ENCODE measurements around the gene GNL3L. TPM values are rescaled to one million over a fixed set of nuclear protein-coding genes. Genes with fewer than 3 reads are reported as not detected.
"Not testable (repeated sequence)": the region's sequence is repeated elsewhere in the genome, so short reads cannot be mapped to it uniquely, and the experiment has no call there.

GNL3L gene
- total RNA-seq, 4 donors from 2014 or later: 8.5 to 39.6 (median 34.5) TPM

DNA sequence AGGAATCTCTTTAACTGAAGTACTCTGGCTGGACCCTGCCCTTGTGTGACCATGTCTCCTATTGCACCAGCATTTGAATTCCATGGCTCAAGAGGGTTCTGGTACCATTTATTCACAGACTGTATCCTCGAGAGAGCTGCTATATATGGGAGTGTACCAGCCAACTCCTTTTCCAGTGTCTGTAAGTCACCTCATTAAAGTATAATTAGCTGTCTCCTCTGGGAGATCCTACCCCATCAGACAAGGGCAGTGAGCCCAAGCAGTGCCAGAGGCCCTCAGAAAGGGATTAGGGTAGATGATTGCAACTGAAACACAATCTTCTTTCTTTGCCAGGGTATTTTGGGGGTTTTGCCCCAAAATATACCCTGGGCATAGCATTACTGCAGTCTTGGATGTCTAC, 31.6 kb downstream of the GNL3L start:
- Histone ChIP-seq H3K4me1 (no peaks in the 10 kb centered on the region), H3K9me3 (no peaks in the 10 kb centered on the region), H3K27ac (no peak overlapping the region), H3K27me3 (no peaks in the 10 kb centered on the region), H3K4me3 (no peak overlapping the region), H3K36me3 (no peaks in the 10 kb centered on the region)
- no peak for DNase-seq
- TF ChIP-seq, protein P1, sequence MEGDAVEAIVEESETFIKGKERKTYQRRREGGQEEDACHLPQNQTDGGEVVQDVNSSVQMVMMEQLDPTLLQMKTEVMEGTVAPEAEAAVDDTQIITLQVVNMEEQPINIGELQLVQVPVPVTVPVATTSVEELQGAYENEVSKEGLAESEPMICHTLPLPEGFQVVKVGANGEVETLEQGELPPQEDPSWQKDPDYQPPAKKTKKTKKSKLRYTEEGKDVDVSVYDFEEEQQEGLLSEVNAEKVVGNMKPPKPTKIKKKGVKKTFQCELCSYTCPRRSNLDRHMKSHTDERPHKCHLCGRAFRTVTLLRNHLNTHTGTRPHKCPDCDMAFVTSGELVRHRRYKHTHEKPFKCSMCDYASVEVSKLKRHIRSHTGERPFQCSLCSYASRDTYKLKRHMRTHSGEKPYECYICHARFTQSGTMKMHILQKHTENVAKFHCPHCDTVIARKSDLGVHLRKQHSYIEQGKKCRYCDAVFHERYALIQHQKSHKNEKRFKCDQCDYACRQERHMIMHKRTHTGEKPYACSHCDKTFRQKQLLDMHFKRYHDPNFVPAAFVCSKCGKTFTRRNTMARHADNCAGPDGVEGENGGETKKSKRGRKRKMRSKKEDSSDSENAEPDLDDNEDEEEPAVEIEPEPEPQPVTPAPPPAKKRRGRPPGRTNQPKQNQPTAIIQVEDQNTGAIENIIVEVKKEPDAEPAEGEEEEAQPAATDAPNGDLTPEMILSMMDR (IDR thresholded peaks at IDR 0.05): no peak
- no peak for TF ChIP-seq POLR2A (IDR thresholded peaks at IDR 0.05)
- intact Hi-C loops (cut with DNase I; ENCODE audit: low total_unique reads): no loop called here

DNA sequence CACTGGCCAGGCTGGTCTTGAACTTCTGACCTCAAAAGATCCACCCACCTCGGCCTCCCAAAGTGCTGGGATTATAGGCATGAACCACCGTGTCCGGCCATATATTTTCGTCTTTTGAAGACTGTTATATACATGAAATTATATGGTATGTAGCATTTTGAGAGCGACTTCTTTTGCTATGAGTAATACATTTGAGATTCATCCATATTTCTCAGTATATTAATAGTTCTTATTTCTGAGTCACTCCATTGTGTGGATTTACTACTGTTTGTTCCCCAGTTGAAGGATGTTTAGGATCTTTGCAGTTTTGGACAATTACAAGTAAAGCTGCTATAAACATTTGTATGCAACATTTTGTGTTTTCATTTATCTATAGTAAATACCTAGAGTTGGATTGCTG, 34.9 kb downstream of the GNL3L start:
- intact Hi-C loops (cut with DNase I; ENCODE audit: low total_unique reads): no loop called here
- H3K9me3 ChIP-seq: no peaks in the 10 kb centered on the region
- no peak for DNase-seq
- TF ChIP-seq POLR2A (IDR thresholded peaks at IDR 0.05): no peak
- TF ChIP-seq, protein P1 (IDR thresholded peaks at IDR 0.05): no peak
- no peak overlapping the region for H3K4me3 ChIP-seq
- H3K4me1 ChIP-seq: no peaks in the 10 kb centered on the region
- H3K27me3 ChIP-seq: no peaks in the 10 kb centered on the region
- no peak overlapping the region for H3K27ac ChIP-seq
- no peaks in the 10 kb centered on the region for H3K36me3 ChIP-seq

DNA sequence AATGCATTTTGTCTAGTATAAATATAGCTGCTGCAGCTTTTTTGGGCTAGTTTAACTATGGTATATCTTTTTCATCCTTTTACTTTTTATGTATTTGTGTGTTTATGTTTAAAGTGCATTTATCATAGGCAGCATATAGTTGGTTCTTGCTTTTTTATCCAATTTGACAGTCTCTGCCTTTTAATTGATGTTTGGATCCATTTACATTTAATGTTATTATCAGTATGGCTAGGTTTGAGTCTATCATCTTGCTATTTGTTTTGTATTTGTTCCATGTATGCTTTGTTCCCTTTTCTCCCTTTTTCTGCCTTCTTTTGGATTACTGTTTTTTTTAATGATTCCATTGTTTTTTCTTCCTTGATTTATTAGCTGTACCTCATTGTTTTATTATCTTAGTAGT, 40.3 kb downstream of the GNL3L start:
- TF ChIP-seq, protein P1 (IDR thresholded peaks at IDR 0.05): no peak
- TF ChIP-seq POLR2A (IDR thresholded peaks at IDR 0.05): no peak
- DNase-seq: no peak
- no peaks in the 10 kb centered on the region for H3K4me1 ChIP-seq
- H3K27me3 ChIP-seq: no peaks in the 10 kb centered on the region
- no peak overlapping the region for H3K27ac ChIP-seq
- H3K4me3 ChIP-seq: no peak overlapping the region
- intact Hi-C loops (cut with DNase I; ENCODE audit: low total_unique reads): no loop called here
- no peaks in the 10 kb centered on the region for H3K36me3 ChIP-seq
- no peaks in the 10 kb centered on the region for H3K9me3 ChIP-seq

DNA sequence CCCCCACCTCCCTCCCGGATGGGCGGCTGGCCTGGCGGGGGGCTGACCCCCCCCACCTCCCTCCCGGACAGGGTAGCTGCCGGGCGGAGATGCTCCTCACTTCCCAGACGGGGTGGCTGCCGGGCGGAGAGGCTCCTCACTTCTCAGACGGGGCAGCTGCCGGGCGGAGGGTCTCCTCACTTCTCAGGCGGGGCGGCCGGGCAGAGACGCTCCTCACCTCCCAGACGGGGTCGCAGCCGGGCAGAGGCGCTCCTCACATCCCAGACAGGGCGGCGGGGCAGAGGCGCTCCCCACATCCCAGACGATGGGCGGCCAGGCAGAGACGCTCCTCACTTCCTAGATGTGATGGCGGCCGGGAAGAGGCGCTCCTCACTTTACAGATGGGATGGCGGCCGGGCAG, 42.6 kb downstream of the GNL3L start:
- H3K27ac ChIP-seq; DNase-seq; H3K9me3 ChIP-seq; intact Hi-C loops (cut with DNase I; ENCODE audit: low total_unique reads); H3K4me3 ChIP-seq; H3K27me3 ChIP-seq; H3K4me1 ChIP-seq; H3K36me3 ChIP-seq: not testable (repeated sequence)

DNA sequence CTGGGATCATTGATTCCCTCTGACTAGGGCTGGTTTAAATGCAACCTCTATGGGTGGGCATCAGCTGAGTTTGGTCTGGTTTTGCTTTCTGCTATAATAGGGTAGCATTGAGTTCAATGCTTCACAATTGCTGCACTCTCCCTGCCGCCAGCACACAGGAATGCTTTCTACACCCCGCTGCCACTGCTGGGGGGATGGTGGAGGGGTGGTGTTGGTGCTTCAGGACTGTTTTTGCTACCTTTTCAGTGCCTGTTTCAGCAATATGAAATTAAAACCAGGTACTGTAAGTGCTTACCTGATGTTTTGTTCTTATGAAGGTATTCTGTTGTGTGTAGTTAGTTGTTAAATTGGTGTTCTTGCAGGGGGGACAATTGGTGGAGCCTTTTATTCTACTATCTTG, 67.7 kb downstream of the GNL3L start:
- no peak for DNase-seq
- no peaks in the 10 kb centered on the region for H3K4me1 ChIP-seq
- no peaks in the 10 kb centered on the region for H3K36me3 ChIP-seq
- H3K27ac ChIP-seq: no peak overlapping the region
- H3K4me3 ChIP-seq: no peak overlapping the region
- intact Hi-C loops (cut with DNase I; ENCODE audit: low total_unique reads): no loop called here
- no peak for TF ChIP-seq POLR2A (IDR thresholded peaks at IDR 0.05)
- TF ChIP-seq, protein P1 (IDR thresholded peaks at IDR 0.05): no peak
- H3K27me3 ChIP-seq: no peaks in the 10 kb centered on the region
- H3K9me3 ChIP-seq: no peaks in the 10 kb centered on the region

DNA sequence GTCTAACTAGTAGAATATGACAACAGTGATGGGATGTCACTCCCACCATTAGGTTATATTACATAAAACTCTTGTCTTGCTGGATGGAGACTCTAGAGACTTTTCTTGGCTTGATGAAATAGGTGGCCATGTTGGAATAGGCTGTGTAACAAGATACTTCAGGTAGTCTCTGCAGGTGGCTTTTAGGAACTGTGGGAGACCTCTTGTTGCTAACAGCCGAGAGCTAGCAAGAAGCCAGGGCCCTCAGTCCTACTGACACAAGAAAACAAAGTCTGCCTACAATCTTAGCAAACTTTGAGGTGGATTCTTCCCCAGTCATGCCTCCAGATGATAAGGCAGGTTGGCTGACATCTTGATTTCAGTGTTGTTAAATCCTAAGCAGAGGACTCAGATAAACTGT, 72.5 kb downstream of the GNL3L start:
- Histone ChIP-seq H3K4me1 (no peaks in the 10 kb centered on the region), H3K27me3 (no peaks in the 10 kb centered on the region), H3K9me3 (no peaks in the 10 kb centered on the region), H3K27ac (no peak overlapping the region), H3K4me3 (no peak overlapping the region), H3K36me3 (no peaks in the 10 kb centered on the region)
- no peak for DNase-seq
- intact Hi-C loops (cut with DNase I; ENCODE audit: low total_unique reads): no loop called here
- TF ChIP-seq, protein P1 (IDR thresholded peaks at IDR 0.05): no peak
- no peak for TF ChIP-seq POLR2A (IDR thresholded peaks at IDR 0.05)

Data from uterus (tissue), 4 donors.